ENCODE measurements around the gene LARP6. TPM values are rescaled to one million over a fixed set of nuclear protein-coding genes. Genes with fewer than 3 reads are reported as not detected.

The LARP6 gene
- total RNA-seq, 1 experiment from 2014 or later = 66.3 TPM

GRCh38 chr15:70892912-70893560, 39.1 kb upstream of the LARP6 start:
- DNase-seq (ENCODE audit: low read depth, low spot score) (no peak), ATAC-seq (peak; percentile 56)
- Histone ChIP-seq H3K4me1 (ENCODE audit: control insufficient read depth, insufficient read depth, low read length) (peaks cover 14% of the 10 kb centered on the region), H3K4me3 (ENCODE audit: low read depth in 2 of 2, low read length in 2 of 2) (peak overlapping the region; percentile 77 to 84), H3K27ac (ENCODE audit: low read length) (peak overlapping the region; percentile 83), H3K27me3 (ENCODE audit: control insufficient read depth, insufficient read depth, low read length) (no peaks in the 10 kb centered on the region), H3K9me3 (ENCODE audit: control insufficient read depth, insufficient read depth, low read depth, low read length) (no peaks in the 10 kb centered on the region), H3K36me3 (ENCODE audit: control insufficient read depth, insufficient read depth, low read length) (peaks cover 4% of the 10 kb centered on the region; the same call in 1 of the 2 replicates)
- in situ Hi-C loops (cut with HindIII; ENCODE audit: low pct_unique_long_range_greater_than_20kb, low sequenced_read_pairs) (no loop called here), intact Hi-C loops (cut with micrococcal nuclease; ENCODE audit: unreplicated experiment) (loop anchor here (10.0 kb wide), 1 partner anchor 552 kb away; no protein-coding TSS in a partner anchor)
- BruUV-seq (replicated peaks) = TSS peak; percentile 73
- ChIA-PET CTCF (no interaction called here), POLR2A (interaction anchor here (0.6 kb wide), 1 partner anchor 49 kb away, joined by 9 read pairs; no protein-coding TSS in a partner anchor)
- TF ChIP-seq CTCF (IDR thresholded peaks at IDR 0.05) (peak; percentile 82), POLR2AphosphoS5 (IDR thresholded peaks at IDR 0.05; ENCODE audit: low read depth, low read length) (no peak), TCF7L2 (IDR thresholded peaks at IDR 0.05; ENCODE audit: low read depth, low read length) (peak; percentile 66; the same call in 1 of the 2 replicates), REST (IDR thresholded peaks at IDR 0.05; ENCODE audit: insufficient read depth in 1 of 2, low read depth in 2 of 2, low read length in 1 of 2) (no peak; a peak in 1 of 4 replicates), SIN3A (IDR thresholded peaks at IDR 0.05; ENCODE audit: borderline replicate concordance, insufficient read depth, low read depth, low read length) (no peak)

GRCh38 chr15:70892002-70892911, 38.3 kb upstream of the LARP6 start, which contains the start of the genes LRRC49 and THAP10:
Gene LRRC49 (plus strand): TSS chr15:70892826. CDS start chr15:70892895, 69 bp downstream.
Gene THAP10 (minus strand): TSS chr15:70892433. CDS start chr15:70892272, 161 bp downstream.
- POLR2A ChIA-PET = interaction anchor here (0.6 kb wide), 2 partner anchors 11 to 46 kb away, joined by 3 to 6 read pairs; no protein-coding TSS in a partner anchor
- peak; percentile 96 for DNase-seq (ENCODE audit: low read depth, low spot score)
- peak; percentile 99 for ATAC-seq
- TF ChIP-seq REST (IDR thresholded peaks at IDR 0.05; ENCODE audit: insufficient read depth in 1 of 2, low read depth in 2 of 2, low read length in 1 of 2) (no peak; a peak in 1 of 4 replicates), SIN3A (IDR thresholded peaks at IDR 0.05; ENCODE audit: borderline replicate concordance, insufficient read depth, low read depth, low read length) (peak; percentile 97), TCF7L2 (IDR thresholded peaks at IDR 0.05; ENCODE audit: low read depth, low read length) (peak; percentile 96), POLR2AphosphoS5 (IDR thresholded peaks at IDR 0.05; ENCODE audit: low read depth, low read length) (peak; percentile 72)
- BruUV-seq (replicated peaks) = no TSS peak
- CTCF ChIA-PET = no interaction called here
- peak within 1 kb of the TSS; percentile 83 for H3K27ac ChIP-seq (ENCODE audit: low read length)
- H3K9me3 ChIP-seq (ENCODE audit: control insufficient read depth, insufficient read depth, low read depth, low read length) = no peaks in the 10 kb centered on the region
- peak within 1 kb of the TSS; percentile 77 to 84 for H3K4me3 ChIP-seq (ENCODE audit: low read depth in 2 of 2, low read length in 2 of 2)
- in situ Hi-C loops (cut with HindIII; ENCODE audit: low pct_unique_long_range_greater_than_20kb, low sequenced_read_pairs) = no loop called here
- H3K4me1 ChIP-seq (ENCODE audit: control insufficient read depth, insufficient read depth, low read length) = peaks cover 14% of the 10 kb centered on the region
- no peaks in the 10 kb centered on the region for H3K27me3 ChIP-seq (ENCODE audit: control insufficient read depth, insufficient read depth, low read length)
- peaks cover 4% of the 10 kb centered on the region; the same call in 1 of the 2 replicates for H3K36me3 ChIP-seq (ENCODE audit: control insufficient read depth, insufficient read depth, low read length)
- intact Hi-C loops (cut with micrococcal nuclease; ENCODE audit: unreplicated experiment) = loop anchor here (10.0 kb wide), 1 partner anchor 553 kb away; no protein-coding TSS in a partner anchor
